ENCODE measurements around the gene JMJD7.

JMJD7 gene

DNA sequence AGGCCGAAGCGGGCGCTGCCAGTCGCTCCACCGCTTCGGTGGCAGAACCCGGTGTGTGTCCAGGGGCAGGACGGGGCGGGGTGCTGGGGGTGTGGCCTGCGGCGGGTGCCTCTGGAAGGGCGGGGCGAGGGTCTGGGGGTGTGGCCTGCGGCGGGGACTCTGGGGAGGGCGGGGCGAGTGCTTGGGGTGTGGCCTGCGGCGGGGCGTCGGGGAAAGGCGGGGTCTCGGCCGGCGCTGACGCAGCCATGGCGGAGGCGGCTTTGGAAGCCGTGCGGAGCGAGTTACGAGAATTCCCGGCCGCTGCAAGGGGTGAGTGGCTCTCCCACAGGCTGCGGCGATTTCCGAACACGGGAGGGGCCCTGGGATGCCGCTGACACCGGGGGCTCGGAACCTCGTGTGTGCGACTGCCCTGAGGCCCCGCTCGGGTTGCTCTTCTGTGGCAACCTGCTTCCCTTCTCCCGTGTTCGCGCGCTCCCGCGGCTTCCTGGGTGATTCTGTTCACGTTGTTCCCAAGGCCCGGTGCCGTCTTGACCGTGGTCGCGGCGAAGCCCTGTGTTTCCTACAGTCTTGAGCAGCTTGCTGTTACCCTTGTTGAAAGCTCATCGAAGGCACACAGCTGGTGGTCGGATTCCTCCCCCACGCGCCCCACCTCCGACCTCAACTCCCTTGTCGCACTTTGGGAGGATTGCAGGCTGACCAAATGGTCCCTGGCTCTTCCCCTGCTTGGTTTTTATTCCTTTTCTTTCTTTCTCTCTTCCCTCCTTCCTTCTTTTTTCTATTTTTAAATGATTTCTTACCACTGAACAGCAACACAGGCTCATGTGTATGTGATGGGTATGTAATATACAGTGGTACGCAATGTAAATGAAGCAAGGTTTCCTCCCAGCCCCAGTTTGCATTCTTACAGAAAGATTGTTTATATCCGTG lies at the start of gene JMJD7:
TSS of gene JMJD7 (plus strand) at position 213 of the 927 bp plus-strand sequence. CDS start at position 246, 33 bp downstream.
- Histone ChIP-seq H3K4me1 (ENCODE audit: control insufficient read depth in 1 of 2, insufficient read depth in 2 of 2, low read length in 2 of 2) (peaks cover 16 to 20% of the 10 kb centered on the region in 2 donors), H3K9me3 (ENCODE audit: control insufficient read depth in 1 of 2, low read length in 2 of 2) (no peaks in the 10 kb centered on the region), H3K27me3 (ENCODE audit: control insufficient read depth in 1 of 2, insufficient read depth in 2 of 2, low read length in 2 of 2) (no peaks in the 10 kb centered on the region), H3K36me3 (ENCODE audit: control insufficient read depth in 1 of 2, insufficient read depth in 2 of 2, low read length in 2 of 2) (peaks cover 13 to 31% of the 10 kb centered on the region in 2 donors), H3K4me3 (ENCODE audit: low read depth in 1 of 2, low read length in 2 of 2) (peak within 1 kb of the TSS; percentile 98), H3K9ac (ENCODE audit: low read depth in 1 of 2, low read length in 2 of 2) (peak within 1 kb of the TSS; percentile 95 to 96), H3K27ac (ENCODE audit: low read depth, low read length) (peak within 1 kb of the TSS; percentile 61)

DNA sequence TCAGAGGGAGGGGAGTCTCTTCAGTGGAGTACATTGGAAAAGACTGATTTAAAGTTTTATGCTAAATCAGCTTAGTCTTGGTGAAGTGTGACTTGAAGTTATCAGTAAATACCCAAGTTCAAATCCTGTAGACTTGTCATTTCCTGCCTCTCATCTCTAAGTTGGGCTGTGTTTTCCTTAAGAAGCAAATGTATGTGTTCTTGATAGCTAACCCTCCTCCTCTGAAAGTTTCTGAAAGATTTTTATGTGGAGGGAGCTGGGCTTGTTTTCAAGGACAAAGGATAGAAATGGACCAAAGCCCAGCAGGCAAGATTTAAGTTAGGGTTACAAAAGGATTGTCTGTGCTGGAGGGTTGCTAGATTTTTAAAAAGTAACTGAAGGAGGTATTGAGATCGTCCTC lies 49.4 kb upstream of the JMJD7 start:
- Histone ChIP-seq H3K9me3 (ENCODE audit: control insufficient read depth in 1 of 2, low read length in 2 of 2) (no peaks in the 10 kb centered on the region), H3K27ac (ENCODE audit: low read depth, low read length) (no peak overlapping the region), H3K9ac (ENCODE audit: low read depth in 1 of 2, low read length in 2 of 2) (no peak overlapping the region), H3K27me3 (ENCODE audit: control insufficient read depth in 1 of 2, insufficient read depth in 2 of 2, low read length in 2 of 2) (no peaks in the 10 kb centered on the region), H3K4me3 (ENCODE audit: low read depth in 1 of 2, low read length in 2 of 2) (no peak overlapping the region), H3K36me3 (ENCODE audit: control insufficient read depth in 1 of 2, insufficient read depth in 2 of 2, low read length in 2 of 2) (no peaks in the 10 kb centered on the region), H3K4me1 (ENCODE audit: control insufficient read depth in 1 of 2, insufficient read depth in 2 of 2, low read length in 2 of 2) (peaks cover 29 to 52% of the 10 kb centered on the region in 2 donors)

DNA sequence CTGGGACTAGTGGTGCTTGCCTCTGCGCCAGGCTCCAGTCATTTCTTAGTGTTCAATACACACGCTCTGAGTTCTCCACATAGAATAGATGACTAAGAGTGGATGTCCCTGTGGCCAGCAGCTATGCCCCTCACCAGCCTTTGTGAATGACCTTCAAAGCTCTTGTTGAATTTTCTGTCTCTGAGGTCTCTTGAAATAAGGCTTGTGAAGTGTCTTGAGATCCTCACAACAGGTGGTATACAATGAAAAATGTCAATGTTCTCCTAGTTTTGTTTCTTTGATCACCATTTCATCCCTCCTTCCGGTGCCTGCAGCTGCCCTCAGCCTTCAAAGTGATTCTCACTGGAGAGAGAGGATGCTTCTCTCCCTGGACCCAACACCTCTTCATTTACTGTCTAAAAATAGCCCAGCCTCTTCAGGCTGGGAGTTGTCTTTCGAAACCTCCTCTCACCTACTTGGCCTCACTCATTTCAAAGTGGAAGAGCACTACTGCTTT lies 48.2 kb upstream of the JMJD7 start:
- H3K4me1 ChIP-seq (ENCODE audit: control insufficient read depth in 1 of 2, insufficient read depth in 2 of 2, low read length in 2 of 2), result peaks cover 24 to 48% of the 10 kb centered on the region in 2 donors
- no peak overlapping the region for H3K9ac ChIP-seq (ENCODE audit: low read depth in 1 of 2, low read length in 2 of 2)
- H3K9me3 ChIP-seq (ENCODE audit: control insufficient read depth in 1 of 2, low read length in 2 of 2), result no peaks in the 10 kb centered on the region
- no peak overlapping the region for H3K4me3 ChIP-seq (ENCODE audit: low read depth in 1 of 2, low read length in 2 of 2)
- H3K27me3 ChIP-seq (ENCODE audit: control insufficient read depth in 1 of 2, insufficient read depth in 2 of 2, low read length in 2 of 2), result no peaks in the 10 kb centered on the region
- H3K27ac ChIP-seq (ENCODE audit: low read depth, low read length), result no peak overlapping the region
- H3K36me3 ChIP-seq (ENCODE audit: control insufficient read depth in 1 of 2, insufficient read depth in 2 of 2, low read length in 2 of 2), result no peaks in the 10 kb centered on the region

DNA sequence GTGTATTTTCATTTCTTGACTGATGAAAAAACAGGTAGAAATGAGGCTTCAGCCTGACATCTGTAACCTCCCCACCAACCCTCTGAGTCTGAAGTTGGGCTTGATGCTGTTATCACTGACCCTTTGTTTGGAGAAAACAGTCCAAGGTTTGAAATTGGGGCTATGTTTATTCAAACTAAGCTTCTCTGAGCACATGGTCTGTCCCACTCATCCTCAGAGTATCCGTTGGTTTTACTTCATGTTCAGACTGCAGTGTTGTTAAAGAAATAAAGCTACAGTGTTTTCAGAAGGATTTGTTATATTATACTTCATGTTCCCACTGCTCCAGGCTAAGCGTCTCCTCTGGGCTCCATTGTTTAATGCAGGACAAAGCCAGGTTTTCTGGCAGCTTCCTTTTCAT lies 47.6 kb upstream of the JMJD7 start:
- H3K36me3 ChIP-seq (ENCODE audit: control insufficient read depth in 1 of 2, insufficient read depth in 2 of 2, low read length in 2 of 2), result no peaks in the 10 kb centered on the region
- no peak overlapping the region for H3K9ac ChIP-seq (ENCODE audit: low read depth in 1 of 2, low read length in 2 of 2)
- no peak overlapping the region for H3K4me3 ChIP-seq (ENCODE audit: low read depth in 1 of 2, low read length in 2 of 2)
- H3K27me3 ChIP-seq (ENCODE audit: control insufficient read depth in 1 of 2, insufficient read depth in 2 of 2, low read length in 2 of 2), result no peaks in the 10 kb centered on the region
- H3K27ac ChIP-seq (ENCODE audit: low read depth, low read length), result no peak overlapping the region
- H3K9me3 ChIP-seq (ENCODE audit: control insufficient read depth in 1 of 2, low read length in 2 of 2), result no peaks in the 10 kb centered on the region
- H3K4me1 ChIP-seq (ENCODE audit: control insufficient read depth in 1 of 2, insufficient read depth in 2 of 2, low read length in 2 of 2), result peaks cover 18 to 44% of the 10 kb centered on the region in 2 donors

DNA sequence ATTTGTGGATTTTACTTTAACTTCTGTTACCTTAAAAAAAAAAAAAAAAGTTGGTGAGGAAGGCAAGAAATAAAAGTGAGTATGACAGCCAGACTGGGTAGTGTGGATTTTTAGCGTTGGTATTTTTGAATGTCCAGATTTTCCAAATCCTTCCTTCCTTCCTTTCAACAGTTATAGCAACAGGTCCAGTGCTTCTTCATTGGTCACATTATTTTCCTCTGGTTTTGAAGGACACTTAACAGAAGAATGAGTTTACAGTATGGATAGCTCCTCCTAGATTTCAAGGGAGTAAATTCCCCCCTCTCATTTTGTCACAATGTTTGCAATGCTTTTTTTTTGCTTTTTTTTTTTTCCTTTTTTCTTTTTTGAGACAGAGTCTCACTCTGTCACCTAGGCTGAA lies 47.2 kb upstream of the JMJD7 start:
- no peaks in the 10 kb centered on the region for H3K9me3 ChIP-seq (ENCODE audit: control insufficient read depth in 1 of 2, low read length in 2 of 2)
- no peaks in the 10 kb centered on the region for H3K36me3 ChIP-seq (ENCODE audit: control insufficient read depth in 1 of 2, insufficient read depth in 2 of 2, low read length in 2 of 2)
- H3K4me3 ChIP-seq (ENCODE audit: low read depth in 1 of 2, low read length in 2 of 2), result no peak overlapping the region
- H3K27ac ChIP-seq (ENCODE audit: low read depth, low read length), result no peak overlapping the region
- peaks cover 14 to 39% of the 10 kb centered on the region in 2 donors for H3K4me1 ChIP-seq (ENCODE audit: control insufficient read depth in 1 of 2, insufficient read depth in 2 of 2, low read length in 2 of 2)
- H3K9ac ChIP-seq (ENCODE audit: low read depth in 1 of 2, low read length in 2 of 2), result no peak overlapping the region
- no peaks in the 10 kb centered on the region for H3K27me3 ChIP-seq (ENCODE audit: control insufficient read depth in 1 of 2, insufficient read depth in 2 of 2, low read length in 2 of 2)

DNA sequence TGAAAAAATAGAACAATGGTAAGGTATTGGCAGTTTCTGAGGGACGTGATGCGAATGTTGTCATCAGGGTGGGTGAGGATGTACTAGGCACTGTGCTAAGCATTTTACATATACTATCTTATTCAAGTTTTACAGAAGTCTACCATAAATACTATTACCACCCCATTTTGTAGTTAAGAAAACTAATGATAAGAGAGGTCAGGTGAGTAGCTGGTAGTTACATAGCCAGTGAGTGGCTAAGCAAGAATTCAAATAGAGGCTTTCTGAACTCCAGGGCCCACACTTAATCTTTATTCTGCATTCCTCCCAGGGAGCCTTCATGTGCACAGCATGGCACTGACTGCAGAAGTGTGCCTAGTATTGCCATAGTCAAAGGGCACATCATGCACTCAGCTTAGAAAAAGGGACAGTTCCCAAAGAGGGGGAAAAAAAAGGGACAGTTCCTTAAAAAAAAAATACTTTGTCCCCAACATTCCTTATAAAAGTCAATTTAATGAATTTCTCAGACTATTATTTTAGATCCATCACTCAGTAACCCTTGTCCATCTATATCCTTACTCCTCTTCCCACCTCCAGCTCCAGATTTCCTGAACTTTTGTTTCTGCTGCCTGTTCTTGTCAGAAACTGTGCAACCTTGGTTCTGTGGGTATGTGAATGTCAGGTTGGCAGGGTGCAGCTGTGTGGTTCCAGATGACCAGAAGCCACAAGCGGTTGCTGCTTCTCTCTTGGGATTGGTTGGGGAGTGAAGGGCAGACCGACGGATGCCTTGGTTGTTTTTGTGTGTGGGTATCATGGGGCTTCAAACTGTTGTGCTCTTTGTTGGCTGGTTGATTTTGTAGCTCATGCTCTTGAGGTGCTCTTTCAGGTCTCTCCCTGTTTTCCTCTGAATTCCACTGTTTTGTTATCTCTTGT lies 45.3 kb upstream of the JMJD7 start:
- Histone ChIP-seq H3K27ac (ENCODE audit: low read depth, low read length) (no peak overlapping the region), H3K9ac (ENCODE audit: low read depth in 1 of 2, low read length in 2 of 2) (no peak overlapping the region), H3K4me1 (ENCODE audit: control insufficient read depth in 1 of 2, insufficient read depth in 2 of 2, low read length in 2 of 2) (peaks cover 9 to 27% of the 10 kb centered on the region in 2 donors)

DNA sequence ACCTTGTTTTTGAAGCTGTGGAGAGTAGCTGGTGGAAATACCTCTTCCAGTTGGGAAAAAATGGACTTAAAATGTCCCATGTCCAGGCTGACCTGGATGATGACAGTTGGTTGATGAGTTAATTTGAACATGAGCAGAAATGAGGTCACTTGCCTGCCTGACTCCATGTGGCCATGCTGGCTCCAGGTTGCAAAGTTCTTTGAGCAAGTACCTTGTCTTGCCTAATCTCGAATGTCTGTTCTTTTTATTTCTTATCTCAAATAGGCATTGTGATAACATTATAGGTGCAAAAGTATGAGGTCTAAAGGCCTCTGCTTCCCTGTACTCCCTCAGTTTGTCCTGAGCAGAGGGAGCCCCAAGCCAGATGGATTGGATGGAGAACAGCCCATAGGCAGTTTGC lies 44.6 kb upstream of the JMJD7 start:
- no peaks in the 10 kb centered on the region for H3K27me3 ChIP-seq (ENCODE audit: control insufficient read depth in 1 of 2, insufficient read depth in 2 of 2, low read length in 2 of 2)
- H3K9me3 ChIP-seq (ENCODE audit: control insufficient read depth in 1 of 2, low read length in 2 of 2), result no peaks in the 10 kb centered on the region
- H3K4me3 ChIP-seq (ENCODE audit: low read depth in 1 of 2, low read length in 2 of 2), result no peak overlapping the region
- H3K4me1 ChIP-seq (ENCODE audit: control insufficient read depth in 1 of 2, insufficient read depth in 2 of 2, low read length in 2 of 2), result peaks cover 9 to 23% of the 10 kb centered on the region in 2 donors
- no peaks in the 10 kb centered on the region for H3K36me3 ChIP-seq (ENCODE audit: control insufficient read depth in 1 of 2, insufficient read depth in 2 of 2, low read length in 2 of 2)
- H3K27ac ChIP-seq (ENCODE audit: low read depth, low read length), result no peak overlapping the region
- H3K9ac ChIP-seq (ENCODE audit: low read depth in 1 of 2, low read length in 2 of 2), result no peak overlapping the region

More for the DNA sequence above, 45.3 kb upstream of the JMJD7 start:
- Histone ChIP-seq H3K4me3 (ENCODE audit: low read depth in 1 of 2, low read length in 2 of 2) (no peak overlapping the region), H3K9me3 (ENCODE audit: control insufficient read depth in 1 of 2, low read length in 2 of 2) (no peaks in the 10 kb centered on the region), H3K36me3 (ENCODE audit: control insufficient read depth in 1 of 2, insufficient read depth in 2 of 2, low read length in 2 of 2) (no peaks in the 10 kb centered on the region), H3K27me3 (ENCODE audit: control insufficient read depth in 1 of 2, insufficient read depth in 2 of 2, low read length in 2 of 2) (no peaks in the 10 kb centered on the region)

DNA sequence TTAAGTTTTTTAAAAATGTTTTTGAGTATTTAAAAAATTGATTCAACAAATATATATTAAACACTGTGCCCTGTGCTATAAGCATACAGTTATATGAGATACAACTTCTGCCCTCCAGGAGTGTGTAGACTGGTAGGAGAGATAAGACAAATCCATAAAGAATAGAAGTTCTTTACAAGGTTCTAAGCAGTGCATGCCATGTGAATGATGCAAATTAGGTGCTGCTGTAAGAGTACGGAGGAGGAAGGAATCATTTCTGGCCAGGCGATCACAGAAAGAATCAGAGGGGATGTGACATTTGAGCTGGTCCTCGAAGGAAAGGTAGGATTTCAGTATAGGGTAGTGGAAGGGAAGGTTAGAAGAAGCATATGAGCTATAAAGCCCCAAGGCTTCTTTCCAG lies 39.6 kb upstream of the JMJD7 start:
- Histone ChIP-seq H3K4me1 (ENCODE audit: control insufficient read depth in 1 of 2, insufficient read depth in 2 of 2, low read length in 2 of 2) (peaks cover 36 to 42% of the 10 kb centered on the region in 2 donors), H3K27ac (ENCODE audit: low read depth, low read length) (no peak overlapping the region), H3K9ac (ENCODE audit: low read depth in 1 of 2, low read length in 2 of 2) (no peak overlapping the region), H3K4me3 (ENCODE audit: low read depth in 1 of 2, low read length in 2 of 2) (no peak overlapping the region), H3K36me3 (ENCODE audit: control insufficient read depth in 1 of 2, insufficient read depth in 2 of 2, low read length in 2 of 2) (no peaks in the 10 kb centered on the region), H3K9me3 (ENCODE audit: control insufficient read depth in 1 of 2, low read length in 2 of 2) (no peaks in the 10 kb centered on the region), H3K27me3 (ENCODE audit: control insufficient read depth in 1 of 2, insufficient read depth in 2 of 2, low read length in 2 of 2) (no peaks in the 10 kb centered on the region)

DNA sequence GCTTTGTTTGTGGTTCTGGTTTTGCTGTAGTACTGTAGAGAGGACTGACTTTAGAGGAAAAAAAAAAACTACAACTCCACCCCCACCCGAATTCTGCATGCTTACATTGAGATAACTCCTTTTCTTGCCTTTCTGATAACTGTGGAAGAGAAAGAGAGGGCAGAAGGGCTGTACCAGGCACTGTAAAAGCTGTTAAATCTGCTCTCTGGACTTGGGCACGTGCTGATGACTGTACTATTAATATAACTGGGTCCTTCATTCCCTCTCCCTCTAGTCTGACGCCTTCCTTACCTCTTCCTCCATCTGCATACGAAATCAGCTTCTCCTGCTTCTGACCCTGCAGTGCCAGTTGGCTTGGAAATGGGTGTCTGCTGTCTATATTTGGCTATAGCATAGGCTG lies 38.7 kb upstream of the JMJD7 start:
- H3K27ac ChIP-seq (ENCODE audit: low read depth, low read length), result peak overlapping the region; percentile 61
- H3K4me3 ChIP-seq (ENCODE audit: low read depth in 1 of 2, low read length in 2 of 2), result peak overlapping the region; percentile 5 to 47
- no peaks in the 10 kb centered on the region for H3K27me3 ChIP-seq (ENCODE audit: control insufficient read depth in 1 of 2, insufficient read depth in 2 of 2, low read length in 2 of 2)
- peak overlapping the region in 1 of 2 donors; percentile 23 for H3K9ac ChIP-seq (ENCODE audit: low read depth in 1 of 2, low read length in 2 of 2)
- no peaks in the 10 kb centered on the region for H3K36me3 ChIP-seq (ENCODE audit: control insufficient read depth in 1 of 2, insufficient read depth in 2 of 2, low read length in 2 of 2)
- H3K9me3 ChIP-seq (ENCODE audit: control insufficient read depth in 1 of 2, low read length in 2 of 2), result no peaks in the 10 kb centered on the region
- H3K4me1 ChIP-seq (ENCODE audit: control insufficient read depth in 1 of 2, insufficient read depth in 2 of 2, low read length in 2 of 2), result peaks cover 35 to 39% of the 10 kb centered on the region in 2 donors
